Hepatocyte (in vitro differentiated cells): ENCODE data around the gene MN1. TPM values are rescaled to one million over a fixed set of nuclear protein-coding genes. Genes with fewer than 3 reads are reported as not detected.
A peak's percentile ranks its signal among the peaks of the same experiment; 100 is the strongest.

Source experiments
- DNase-seq: peaks from one replicate; pipeline ENCODE4 v3.0.0-alpha.2; 2016; ENCODE audit warnings: low spot score
- H2AFZ ChIP-seq: fragments of 200-600 bp; sonication (generic); 2 replicates; pipeline ENCODE4 v1.6.0; 2016; ENCODE audit warnings: antibody characterized with exemption, mild to moderate bottlenecking
- H3K27ac ChIP-seq: fragments of 200-600 bp; sonication (generic); 2 replicates; pipeline ENCODE4 v1.5.1; 2016; ENCODE audit warnings: mild to moderate bottlenecking
- H3K27me3 ChIP-seq: fragments of 200-600 bp; sonication (generic); 2 replicates; pipeline ENCODE4 v1.6.1; 2016
- H3K36me3 ChIP-seq: fragments of 200-600 bp; sonication (generic); replicated peaks from 2 replicates; pipeline ENCODE4 v1.5.1; 2016; ENCODE audit warnings: low read depth; ENCODE audit not compliant: insufficient read depth
- H3K4me1 ChIP-seq: fragments of 200-600 bp; sonication (generic); 2 replicates; pipeline ENCODE4 v1.5.1; 2016; ENCODE audit warnings: mild to moderate bottlenecking, moderate library complexity; ENCODE audit not compliant: insufficient read depth
- H3K4me2 ChIP-seq: fragments of 200-600 bp; sonication (generic); 2 replicates; pipeline ENCODE4 v1.6.0; 2016
- H3K4me3 ChIP-seq: fragments of 200-600 bp; sonication (generic); 2 replicates; pipeline ENCODE4 v1.5.1; 2016; ENCODE audit warnings: mild to moderate bottlenecking
- H3K79me2 ChIP-seq: fragments of 200-600 bp; sonication (generic); 2 replicates; pipeline ENCODE4 v1.6.0; 2017; ENCODE audit warnings: mild to moderate bottlenecking
- H3K9me2 ChIP-seq: fragments of 200-600 bp; sonication (generic); replicated peaks from 2 replicates; pipeline ENCODE4 v1.6.0; 2017; ENCODE audit warnings: mild to moderate bottlenecking; ENCODE audit not compliant: insufficient read depth
- H3K9me3 ChIP-seq: fragments of 200-600 bp; sonication (generic); 2 replicates; pipeline ENCODE4 v1.5.1; 2016; ENCODE audit warnings: low read depth, mild to moderate bottlenecking
- H4K20me1 ChIP-seq: fragments of 200-600 bp; sonication (generic); 2 replicates; pipeline ENCODE4 v1.6.0; 2016; ENCODE audit warnings: mild to moderate bottlenecking; ENCODE audit not compliant: insufficient read depth, poor library complexity, severe bottlenecking
- CTCF ChIP-seq: fragments of 200-600 bp; sonication (generic); IDR thresholded peaks from 2 replicates; pipeline ENCODE4 v1.5.1; 2016; ENCODE audit warnings: antibody characterized with exemption, mild to moderate bottlenecking; ENCODE audit not compliant: poor library complexity
- EZH2 ChIP-seq: fragments of 200-600 bp; sonication (generic); IDR thresholded peaks from 2 replicates; pipeline ENCODE4 v1.6.1; 2016; ENCODE audit warnings: antibody characterized with exemption, mild to moderate bottlenecking, borderline replicate concordance
- EZH2phosphoT487 ChIP-seq: fragments of 200-600 bp; sonication (generic); IDR thresholded peaks from one replicate; pipeline ENCODE4 v1.6.1; 2018; ENCODE audit warnings: antibody characterized with exemption, mild to moderate bottlenecking, low read depth, moderate library complexity; ENCODE audit not compliant: unreplicated experiment, severe bottlenecking
- WGBS: methylation state at CpG from one replicate; pipeline ENCODE4 v1.1.6; 2016; ENCODE audit warnings: low lambda C conversion rate; ENCODE audit errors: missing lambda C conversion rate; 5-methylcytosine and 5-hydroxymethylcytosine counted together
- polyA plus RNA-seq: library from polyadenylated mRNA; unstranded; fragments of >200 nt; fragmentation: Nextera tagmentation; extraction: Ambion mirVana; gene quantifications from 2 replicates; pipeline ENCODE4 v1.2.1, GENCODE V29; 2016
- total RNA-seq: library from RNA; depleted of rRNA; stranded (reverse); fragments of >200 nt; gene quantifications from 2 replicates; pipeline ENCODE4 v1.2.3, GENCODE V29; 2014

MN1 gene
- total and polyA plus RNA-seq, 2 experiments from 2014 or later: 2.3 to 4.4 TPM

GRCh38 chr22:27792452-27793161, 8.9 kb downstream of the MN1 start:
- Histone ChIP-seq H3K4me2 (no peak overlapping the region), H3K27me3 (peaks cover 62% of the 10 kb centered on the region), H3K36me3 (no peaks in the 10 kb centered on the region), H3K4me1 (peaks cover 9% of the 10 kb centered on the region), H3K79me2 (no peaks in the 10 kb centered on the region), H3K27ac (no peak overlapping the region), H2AFZ (no peak overlapping the region), H3K4me3 (no peak overlapping the region), H3K9me3 (no peaks in the 10 kb centered on the region), H3K9me2 (no peaks in the 10 kb centered on the region), H4K20me1 (no peaks in the 10 kb centered on the region)
- no peak for TF ChIP-seq EZH2phosphoT487
- no peak for TF ChIP-seq CTCF
- no peak for TF ChIP-seq EZH2
- no peak for DNase-seq
- 65% methylated on average over 8 of the region's 8 CpGs for WGBS

- Histone ChIP-seq H3K27me3 (peaks cover 55% of the 10 kb centered on the region), H3K79me2 (no peaks in the 10 kb centered on the region)
Measured at GRCh38 chr22:27791859-27792241, 9.7 kb downstream of the MN1 start.

GRCh38 chr22:27791159-27791858, 10.2 kb downstream of the MN1 start:
- Histone ChIP-seq H3K36me3 (no peaks in the 10 kb centered on the region), H3K79me2 (no peaks in the 10 kb centered on the region), H3K27me3 (peaks cover 49% of the 10 kb centered on the region), H3K4me1 (peaks cover 9% of the 10 kb centered on the region), H3K4me2 (peak overlapping the region; percentile 40), H2AFZ (no peak overlapping the region), H3K4me3 (no peak overlapping the region), H3K9me3 (no peaks in the 10 kb centered on the region), H4K20me1 (no peaks in the 10 kb centered on the region), H3K9me2 (no peaks in the 10 kb centered on the region), H3K27ac (no peak overlapping the region)
- TF ChIP-seq EZH2phosphoT487 (no peak), CTCF (no peak), EZH2 (no peak)
- no peak for DNase-seq
- WGBS: 65% methylated on average over 17 of the region's 17 CpGs

More at GRCh38 chr22:27791859-27792241, 9.7 kb downstream of the MN1 start:
- H3K27ac ChIP-seq: no peak overlapping the region
- no peak for DNase-seq
- 74% methylated on average over 3 of the region's 3 CpGs for WGBS
- H2AFZ ChIP-seq: no peak overlapping the region
- peak overlapping the region; percentile 26 for H3K4me2 ChIP-seq
- TF ChIP-seq CTCF (no peak), EZH2phosphoT487 (no peak), EZH2 (no peak)
- H3K36me3 ChIP-seq: no peaks in the 10 kb centered on the region
- H3K4me3 ChIP-seq: no peak overlapping the region
- H3K4me1 ChIP-seq: peaks cover 9% of the 10 kb centered on the region
- no peaks in the 10 kb centered on the region for H3K9me3 ChIP-seq
- H3K9me2 ChIP-seq: no peaks in the 10 kb centered on the region
- H4K20me1 ChIP-seq: no peaks in the 10 kb centered on the region
